Activated T-cell treated with anti-CD3 and anti-CD28 coated beads, Interleukin-2, amount 50 U/mL, for 24 hours (primary cell): ENCODE data around the gene GOLGA1.
"Not testable (repeated sequence)": the region's sequence is repeated elsewhere in the genome, so short reads cannot be mapped to it uniquely, and the experiment has no call there.

Experiments
- DNase-seq: peaks from one replicate; pipeline ENCODE4 v3.0.0-alpha.2; 2020
- H3K27ac Mint-ChIP-seq: 2 replicates; pipeline ENCODE4 v1.8.0; 2020; ENCODE audit warnings: mild to moderate bottlenecking, mixed read lengths
- H3K27me3 Mint-ChIP-seq: 2 replicates; pipeline ENCODE4 v1.8.0; 2020; ENCODE audit warnings: mixed read lengths
- H3K36me3 Mint-ChIP-seq: 2 replicates; pipeline ENCODE4 v1.8.0; 2020; ENCODE audit warnings: low read depth, mixed read lengths
- H3K4me1 Mint-ChIP-seq: 2 replicates; pipeline ENCODE4 v1.8.0; 2020; ENCODE audit warnings: low read depth, mixed read lengths
- H3K4me3 Mint-ChIP-seq: 2 replicates; pipeline ENCODE4 v1.8.0; 2020; ENCODE audit warnings: mild to moderate bottlenecking, moderate library complexity, mixed read lengths
- H3K9me3 Mint-ChIP-seq: 2 replicates; pipeline ENCODE4 v1.8.0; 2020; ENCODE audit warnings: mixed read lengths

GOLGA1 gene

DNA sequence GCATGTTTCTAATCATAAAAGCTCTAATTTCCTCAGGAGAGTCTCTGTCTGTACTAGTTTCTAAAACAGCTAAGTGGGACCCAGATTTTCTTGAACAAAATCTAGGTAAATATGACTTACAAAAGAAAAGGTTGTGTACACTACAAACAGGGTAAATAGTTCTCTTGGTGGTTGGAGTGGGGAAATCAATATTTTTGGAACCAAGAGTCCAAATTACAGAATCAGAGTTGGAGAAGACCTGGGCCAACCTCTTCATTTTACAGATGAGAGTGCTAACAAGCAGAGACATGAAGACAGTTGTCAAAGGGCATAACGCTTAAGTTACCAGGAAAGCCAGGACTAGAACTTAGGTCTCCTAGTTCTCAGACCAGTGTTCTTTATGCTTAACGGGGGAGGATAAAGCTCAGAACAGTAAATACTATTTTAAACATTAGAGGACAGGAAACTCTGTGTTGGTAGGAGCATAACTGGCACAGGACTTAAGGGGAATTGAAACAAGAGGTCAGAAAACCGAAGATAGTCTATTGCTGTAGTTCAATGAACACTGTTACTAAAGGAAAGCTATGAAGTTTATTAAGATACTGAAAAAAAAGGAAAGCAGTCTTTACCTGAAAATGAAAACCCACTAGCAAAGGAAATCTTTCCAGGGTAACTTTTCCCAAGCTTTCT, 9.3 kb upstream of the GOLGA1 start:
- H3K27ac Mint-ChIP-seq = no peak overlapping the region

DNA sequence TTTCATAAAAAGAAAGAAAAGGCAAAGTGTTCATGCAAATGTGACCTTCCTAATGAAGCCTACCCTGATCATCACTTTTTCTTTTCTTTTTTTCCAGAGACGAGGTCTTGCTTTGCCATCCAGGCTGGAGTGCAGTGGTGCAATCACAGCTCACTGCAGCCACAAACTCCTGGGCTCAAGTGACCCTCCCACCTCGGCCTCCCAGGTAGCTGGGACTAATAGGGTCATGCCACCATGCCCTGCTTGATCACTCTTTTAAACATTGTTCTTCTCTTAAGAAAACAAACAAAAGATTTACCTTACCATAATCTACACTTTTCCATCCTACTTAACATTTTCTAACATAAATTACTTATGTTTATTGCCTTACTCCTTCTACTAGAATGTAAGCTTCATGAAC, 8.5 kb upstream of the GOLGA1 start:
- no peak overlapping the region for H3K27ac Mint-ChIP-seq
- no peak overlapping the region for H3K4me3 Mint-ChIP-seq

More for the DNA sequence above, 9.3 kb upstream of the GOLGA1 start:
- peaks cover 9% of the 10 kb centered on the region for H3K36me3 Mint-ChIP-seq
- no peaks in the 10 kb centered on the region for H3K4me1 Mint-ChIP-seq
- no peak for DNase-seq
- no peaks in the 10 kb centered on the region for H3K9me3 Mint-ChIP-seq
- no peaks in the 10 kb centered on the region for H3K27me3 Mint-ChIP-seq
- H3K4me3 Mint-ChIP-seq = no peak overlapping the region

DNA sequence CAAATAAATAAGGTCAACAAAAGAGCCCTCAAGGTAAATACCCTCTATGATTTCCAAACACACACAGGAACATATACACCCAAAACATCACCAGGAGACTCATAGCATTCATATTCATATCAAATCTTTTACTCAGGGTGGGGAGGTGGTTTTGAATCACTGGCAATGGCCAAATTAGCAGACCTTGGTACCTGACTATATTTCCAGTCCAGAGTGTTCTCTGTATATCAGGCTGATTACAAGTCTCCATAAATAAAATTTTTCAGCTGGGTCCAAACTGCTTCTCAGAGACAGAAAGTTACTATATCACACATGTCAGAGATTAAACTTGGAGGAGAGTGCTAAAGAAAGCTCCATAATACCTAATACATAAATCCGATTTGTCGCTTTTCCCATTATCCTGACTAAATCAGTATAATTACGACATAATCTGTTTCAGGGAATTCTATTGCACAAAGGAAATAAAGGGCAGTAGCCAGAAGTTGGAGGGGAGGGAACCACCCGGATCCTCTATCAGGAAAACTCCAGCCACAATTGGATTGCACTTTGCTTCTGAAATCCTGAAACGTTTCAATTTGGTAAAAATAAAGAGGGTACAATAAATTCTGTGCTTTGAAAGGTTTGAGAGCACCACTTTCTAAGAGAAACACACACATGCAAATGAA, 7.0 kb upstream of the GOLGA1 start:
- no peak overlapping the region for H3K27ac Mint-ChIP-seq
- H3K36me3 Mint-ChIP-seq = peaks cover 7% of the 10 kb centered on the region
- no peaks in the 10 kb centered on the region for H3K9me3 Mint-ChIP-seq
- H3K27me3 Mint-ChIP-seq = no peaks in the 10 kb centered on the region
- no peak overlapping the region for H3K4me3 Mint-ChIP-seq
- DNase-seq = no peak
- H3K4me1 Mint-ChIP-seq = peaks cover 2% of the 10 kb centered on the region

More for the DNA sequence above, 8.5 kb upstream of the GOLGA1 start:
- Mint-ChIP-seq H3K36me3 (peaks cover 9% of the 10 kb centered on the region), H3K27me3 (no peaks in the 10 kb centered on the region), H3K9me3 (no peaks in the 10 kb centered on the region), H3K4me1 (no peaks in the 10 kb centered on the region)
- DNase-seq = no peak

DNA sequence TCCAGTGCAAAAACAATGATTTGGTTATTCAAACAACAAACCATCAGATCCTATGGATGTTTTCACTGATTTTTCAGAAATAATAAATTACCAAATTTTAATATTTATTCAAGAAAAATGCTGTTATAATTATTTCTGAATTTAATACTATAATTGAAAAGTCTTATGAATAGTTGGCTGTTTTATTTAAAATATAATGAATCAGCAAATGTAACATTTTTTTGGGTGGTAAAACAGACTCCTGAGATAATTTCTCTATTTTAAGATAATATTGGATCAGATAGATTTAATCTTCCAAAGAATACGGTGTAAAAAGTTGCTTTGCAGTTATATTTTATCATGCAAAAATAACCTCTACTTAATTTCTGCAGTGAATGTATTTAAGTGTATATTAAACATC, 5.3 kb upstream of the GOLGA1 start:
- Mint-ChIP-seq H3K4me1 (peaks cover 12% of the 10 kb centered on the region), H3K27me3 (no peaks in the 10 kb centered on the region), H3K4me3 (no peak overlapping the region), H3K27ac (no peak overlapping the region), H3K36me3 (peaks cover 9% of the 10 kb centered on the region), H3K9me3 (no peaks in the 10 kb centered on the region)
- no peak for DNase-seq

DNA sequence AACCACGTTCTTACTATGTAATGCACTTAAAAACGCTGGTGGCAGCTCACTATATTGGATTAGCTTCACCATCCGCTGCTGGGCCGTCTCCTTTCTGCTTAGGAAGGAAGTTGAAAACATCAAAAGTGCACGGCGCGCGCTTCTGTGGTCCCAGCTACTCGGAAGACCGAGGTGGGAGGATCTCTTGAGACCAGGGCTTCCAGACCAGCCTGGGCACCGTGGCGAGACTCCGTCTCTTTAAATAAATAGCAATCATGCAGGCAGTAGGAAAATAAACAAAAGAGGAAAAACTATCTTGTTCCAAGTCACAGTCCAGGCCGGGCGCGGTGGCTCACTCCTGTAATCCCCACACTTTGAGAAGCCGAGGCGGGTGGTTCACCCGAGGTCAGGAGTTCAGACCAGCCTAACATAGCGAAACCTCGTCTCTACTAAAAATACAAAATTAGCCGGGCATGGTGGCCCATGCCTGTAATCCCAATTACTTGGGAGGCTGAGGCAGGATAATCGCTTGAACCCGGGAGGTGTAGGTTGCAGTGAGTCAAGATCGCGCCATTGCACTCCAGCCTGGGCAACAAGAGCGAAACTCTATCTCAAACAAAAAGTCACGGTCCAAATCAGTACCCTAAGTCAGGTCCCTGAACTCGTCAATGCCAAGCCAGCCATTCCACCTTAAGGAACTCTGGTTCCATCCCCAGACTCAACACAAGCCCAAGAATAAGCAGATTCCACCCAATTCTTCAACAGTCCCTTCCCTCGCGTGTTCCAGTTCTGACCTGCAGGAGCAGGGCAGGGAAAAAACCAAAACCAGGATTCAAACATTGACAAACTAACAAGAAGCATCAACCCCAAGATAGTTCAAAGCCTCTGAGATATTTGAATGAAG, 1.0 kb upstream of the GOLGA1 start:
- H3K27me3 Mint-ChIP-seq = no peaks in the 10 kb centered on the region
- H3K36me3 Mint-ChIP-seq = peaks cover 37% of the 10 kb centered on the region
- peak overlapping the region; percentile 98 for H3K27ac Mint-ChIP-seq
- H3K4me1 Mint-ChIP-seq = peaks cover 29% of the 10 kb centered on the region
- no peak for DNase-seq
- peak overlapping the region; percentile 89 for H3K4me3 Mint-ChIP-seq
- no peaks in the 10 kb centered on the region for H3K9me3 Mint-ChIP-seq

DNA sequence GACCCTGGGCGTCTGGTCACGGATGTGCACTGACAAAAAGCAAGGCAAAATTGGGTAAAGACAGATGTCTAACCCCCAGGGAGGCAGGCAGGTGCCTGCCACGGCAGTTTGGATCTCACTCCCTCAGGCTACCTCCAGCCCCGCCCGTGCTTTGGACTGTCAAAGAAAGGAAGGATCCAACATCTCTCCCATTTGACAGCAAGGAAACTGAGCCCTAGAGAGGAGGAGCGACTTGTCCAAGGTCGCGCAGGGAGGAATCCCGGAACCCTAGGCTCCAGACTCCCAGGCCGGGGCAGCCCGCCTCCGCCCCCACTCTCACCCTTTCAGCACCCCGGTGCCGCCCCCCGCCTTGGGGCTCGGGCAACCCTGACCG, 376 bp downstream of the GOLGA1 start:
- Mint-ChIP-seq H3K27ac (peak overlapping the region; percentile 98), H3K36me3 (peaks cover 50% of the 10 kb centered on the region), H3K27me3 (no peaks in the 10 kb centered on the region), H3K4me3 (peak overlapping the region; percentile 89), H3K9me3 (no peaks in the 10 kb centered on the region), H3K4me1 (peaks cover 29% of the 10 kb centered on the region)
- DNase-seq = no peak

GRCh38 chr9:124939944-124940343, 939 bp downstream of the GOLGA1 start:
- H3K4me3 Mint-ChIP-seq = peak overlapping the region; percentile 89
- no peaks in the 10 kb centered on the region for H3K27me3 Mint-ChIP-seq
- peak overlapping the region; percentile 98 for H3K27ac Mint-ChIP-seq
- no peaks in the 10 kb centered on the region for H3K9me3 Mint-ChIP-seq
- DNase-seq = no peak
- H3K4me1 Mint-ChIP-seq = peaks cover 29% of the 10 kb centered on the region
- H3K36me3 Mint-ChIP-seq = peaks cover 55% of the 10 kb centered on the region

DNA sequence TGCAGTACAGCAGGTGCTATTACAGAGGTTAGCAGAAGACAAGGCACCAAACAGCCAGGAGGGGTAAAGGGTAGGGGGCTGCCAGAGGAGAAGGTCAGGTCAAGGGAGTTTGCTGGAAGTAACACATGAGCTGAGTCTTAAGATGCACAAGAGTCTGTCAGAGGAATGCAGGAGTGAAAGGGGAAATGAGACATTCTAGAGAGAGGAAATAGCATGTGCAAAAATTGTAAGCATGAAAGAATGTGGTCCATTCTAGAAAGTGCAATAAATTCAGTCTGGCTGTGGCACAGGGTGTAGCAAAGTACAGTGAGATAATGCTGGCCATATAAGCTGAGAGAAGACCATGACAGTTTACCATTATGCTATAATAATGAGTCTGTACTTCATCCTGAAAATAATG, 6.6 kb downstream of the GOLGA1 start:
- no peaks in the 10 kb centered on the region for H3K9me3 Mint-ChIP-seq
- no peak overlapping the region for H3K4me3 Mint-ChIP-seq
- H3K27me3 Mint-ChIP-seq = no peaks in the 10 kb centered on the region
- H3K36me3 Mint-ChIP-seq = peaks cover 88% of the 10 kb centered on the region
- DNase-seq = no peak
- no peak overlapping the region for H3K27ac Mint-ChIP-seq
- H3K4me1 Mint-ChIP-seq = peaks cover 19% of the 10 kb centered on the region

DNA sequence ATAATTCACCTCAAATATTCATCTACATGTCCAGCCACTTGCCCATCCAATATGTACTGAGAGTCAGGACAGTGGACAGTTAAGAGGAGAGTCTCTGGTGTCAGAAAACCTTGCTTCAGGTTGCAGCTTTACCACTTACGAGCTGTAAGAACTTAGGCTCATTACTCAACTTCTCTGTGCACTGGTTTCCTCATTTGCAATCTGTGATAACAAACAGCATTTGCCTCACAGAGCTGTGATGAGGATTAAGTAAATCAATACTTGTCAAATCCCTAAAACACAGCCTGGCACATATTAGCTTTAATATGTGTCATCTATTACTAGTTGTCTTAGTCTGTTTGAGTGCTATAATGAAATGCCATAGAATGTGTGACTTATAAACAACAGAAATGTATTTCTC, 8.6 kb downstream of the GOLGA1 start:
- H3K9me3 Mint-ChIP-seq = no peaks in the 10 kb centered on the region
- DNase-seq = no peak
- H3K27ac Mint-ChIP-seq = no peak overlapping the region
- H3K4me1 Mint-ChIP-seq = peaks cover 9% of the 10 kb centered on the region
- peaks cover 89% of the 10 kb centered on the region for H3K36me3 Mint-ChIP-seq
- no peak overlapping the region for H3K4me3 Mint-ChIP-seq
- H3K27me3 Mint-ChIP-seq = no peaks in the 10 kb centered on the region

GRCh38 chr9:124929464-124929863, 11.4 kb downstream of the GOLGA1 start:
- Mint-ChIP-seq H3K27me3 (no peaks in the 10 kb centered on the region), H3K27ac (no peak overlapping the region), H3K4me1 (peaks cover 8% of the 10 kb centered on the region), H3K4me3 (no peak overlapping the region), H3K9me3 (no peaks in the 10 kb centered on the region), H3K36me3 (peaks cover 89% of the 10 kb centered on the region)
- no peak for DNase-seq

- H3K4me1 Mint-ChIP-seq = peaks cover 4% of the 10 kb centered on the region
- peaks cover 85% of the 10 kb centered on the region for H3K36me3 Mint-ChIP-seq
- H3K9me3 Mint-ChIP-seq = no peaks in the 10 kb centered on the region
- no peak overlapping the region for H3K4me3 Mint-ChIP-seq
- no peak for DNase-seq
- no peak overlapping the region for H3K27ac Mint-ChIP-seq
- H3K27me3 Mint-ChIP-seq = no peaks in the 10 kb centered on the region
Observed at GRCh38 chr9:124928116-124928515, 12.8 kb downstream of the GOLGA1 start.

GRCh38 chr9:124920394-124920793, 20.5 kb downstream of the GOLGA1 start:
- not testable (repeated sequence) for H3K4me1 Mint-ChIP-seq, H3K27ac Mint-ChIP-seq, DNase-seq, H3K27me3 Mint-ChIP-seq, H3K9me3 Mint-ChIP-seq, H3K4me3 Mint-ChIP-seq
- peaks cover 61% of the 10 kb centered on the region for H3K36me3 Mint-ChIP-seq

- no peak overlapping the region for H3K27ac Mint-ChIP-seq
- H3K4me1 Mint-ChIP-seq = no peaks in the 10 kb centered on the region
- DNase-seq = no peak
- H3K27me3 Mint-ChIP-seq = no peaks in the 10 kb centered on the region
- no peaks in the 10 kb centered on the region for H3K9me3 Mint-ChIP-seq
- peaks cover 66% of the 10 kb centered on the region for H3K36me3 Mint-ChIP-seq
- H3K4me3 Mint-ChIP-seq = no peak overlapping the region
Observed at GRCh38 chr9:124914753-124915405, 26.0 kb downstream of the GOLGA1 start.

DNA sequence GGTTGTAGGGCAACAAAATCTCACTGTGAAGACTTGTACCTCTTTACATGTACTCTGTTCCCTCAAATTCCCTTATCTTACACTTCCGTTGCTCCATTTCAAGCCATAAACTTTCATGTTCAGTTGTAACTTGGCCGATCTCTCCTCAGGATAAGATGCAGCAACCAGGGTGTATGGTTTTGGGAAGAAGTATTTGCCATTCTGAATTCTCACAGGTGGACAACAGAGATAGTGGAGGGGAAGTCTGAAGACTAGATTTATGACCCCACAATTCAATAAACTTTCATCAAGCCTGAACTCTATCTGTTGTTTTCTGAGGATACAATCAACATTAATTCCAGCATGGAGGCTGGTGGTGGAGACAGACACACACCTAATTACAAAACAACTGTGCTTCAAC, 27.5 kb downstream of the GOLGA1 start:
- DNase-seq = no peak
- Mint-ChIP-seq H3K9me3 (no peaks in the 10 kb centered on the region), H3K27ac (no peak overlapping the region), H3K27me3 (no peaks in the 10 kb centered on the region), H3K4me3 (no peak overlapping the region), H3K36me3 (peaks cover 60% of the 10 kb centered on the region), H3K4me1 (no peaks in the 10 kb centered on the region)
